Stomach (tissue), 9 donors: ENCODE results near the gene C3orf20. TPM values are rescaled to one million over a fixed set of nuclear protein-coding genes. Genes with fewer than 3 reads are reported as not detected.

Experiments
- DNase-seq, 2 donors: peaks; one replicate each; pipeline versions ENCODE4 v3.0.0 to v3.0.0-alpha.2; 2013 to 2019
- H3K27ac ChIP-seq, 5 donors: fragments of 200-600 bp in 4 of 5; sonication (generic) in 4 of 5; one replicate each; pipeline ENCODE4 v1.5.1; 2013 to 2019; ENCODE audit warnings: mild to moderate bottlenecking in 1 of 5, moderate library complexity in 1 of 5
- H3K27me3 ChIP-seq, 3 donors: fragments of 200-600 bp; sonication (generic); one replicate each; pipeline ENCODE4 v1.5.1; 2017 to 2019; ENCODE audit warnings: mixed run types in 1 of 3
- H3K36me3 ChIP-seq, 4 donors: fragments of 200-600 bp; sonication (generic); 1 replicate in 3 of 4; 2 replicates in 1 of 4; pipeline ENCODE4 v1.5.1; 2016 to 2019
- H3K4me1 ChIP-seq, 4 donors: fragments of 200-600 bp; sonication (generic); one replicate each; pipeline ENCODE4 v1.5.1; 2016 to 2019
- H3K4me3 ChIP-seq, 4 donors: fragments of 200-600 bp; sonication (generic) in 3 of 4; one replicate each; pipeline ENCODE4 v1.5.1; 2016 to 2019; ENCODE audit warnings: mild to moderate bottlenecking in 1 of 4
- H3K9me3 ChIP-seq, 4 donors: fragments of 200-600 bp; sonication (generic); one replicate each; pipeline ENCODE4 v1.5.1; 2016 to 2019
- EP300 ChIP-seq: sonication (generic); formaldehyde crosslinking; IDR thresholded peaks from one replicate; pipeline ENCODE4 v1.6.1; 2017; ENCODE audit warnings: antibody characterized with exemption
- POLR2A ChIP-seq, 4 donors: fragments of 450-650 bp; IDR thresholded peaks; one replicate each; pipeline ENCODE4 v1.6.1; 2016; ENCODE audit warnings: antibody characterized with exemption in 4 of 4, control low read depth in 2 of 4, mild to moderate bottlenecking in 1 of 4, moderate library complexity in 1 of 4
- POLR2AphosphoS5 ChIP-seq, 3 donors: sonication (generic); formaldehyde crosslinking; IDR thresholded peaks; one replicate each; pipeline ENCODE4 v1.6.1; 2016; ENCODE audit warnings: antibody characterized with exemption in 3 of 3
- WGBS, 5 donors: extraction: QIAGEN DNeasy Blood & Tissue Kit in 3 of 5; methylation state at CpG; one replicate each; pipeline versions ENCODE4 v1.1.5 to v1.1.7; 2013 to 2018; 5-methylcytosine and 5-hydroxymethylcytosine counted together
- intact Hi-C: fragments of 100-400 bp; cut with DNase I; formaldehyde crosslinking; loops from one replicate; pipeline ENCODE4 v1.15.1; 2023; ENCODE audit warnings: low total_unique reads
- polyA plus RNA-seq, 3 donors: library from polyadenylated mRNA; stranded (reverse); fragments of 200-250 nt; gene quantifications; one replicate each; pipeline ENCODE4 v1.2.3, GENCODE V29; 2013
- total RNA-seq, 5 donors: library from RNA; depleted of rRNA; stranded (reverse); fragments of >200 nt; gene quantifications; one replicate each; pipeline versions ENCODE4 v1.1.0 to v1.2.3, GENCODE V29; 2014 to 2016
- TF ChIP-seq, protein P1 (sequence below), 7 experiments: fragments of 450-650 bp in 4 of 7; fragments of 200-600 bp in 3 of 7; sonication (generic) in 3 of 7; IDR thresholded peaks; one replicate each; pipeline ENCODE4 v1.5.1; 2016 to 2019; ENCODE audit warnings: antibody characterized with exemption in 7 of 7, control low read depth in 2 of 7, mild to moderate bottlenecking in 1 of 7
- donor health status: healthy with polysubstance abuse.
- donor health status: Bipolar disorder and iron deficiency.
- donor health status: healthy.

The C3orf20 gene
- total and polyA plus RNA-seq, 8 donors, result 0.37 TPM; not detected in 7

DNA sequence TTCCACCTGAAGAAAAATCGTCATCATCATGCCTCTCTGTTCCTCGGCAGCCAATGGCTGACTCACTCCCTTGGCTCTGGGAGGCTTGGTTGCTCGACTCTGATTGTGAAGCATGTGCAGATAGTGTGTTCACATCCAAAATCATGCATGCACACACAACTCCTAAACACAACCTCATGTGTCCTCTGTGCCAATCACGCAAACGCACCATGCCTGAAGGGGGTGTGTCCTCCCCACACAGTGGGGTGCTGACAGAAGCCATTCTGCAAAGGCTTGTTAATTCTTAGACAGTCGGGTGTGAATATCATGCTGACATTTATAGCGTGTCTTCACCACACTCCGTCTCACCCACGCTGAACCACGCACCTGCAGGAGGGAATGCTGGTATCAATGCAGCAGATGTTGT, 34.8 kb upstream of the C3orf20 start:
- H3K27ac ChIP-seq, result no peak overlapping the region
- 25 to 59% (median 47%) methylated on average over 10 of the region's 10 CpGs for WGBS, 5 donors
- no peaks in the 10 kb centered on the region for H3K4me1 ChIP-seq
- DNase-seq, result no peak
- no peak overlapping the region for H3K4me3 ChIP-seq
- TF ChIP-seq POLR2AphosphoS5 (IDR thresholded peaks at IDR 0.05) (no peak), POLR2A (IDR thresholded peaks at IDR 0.05) (no peak), EP300 (no peak)
- TF ChIP-seq, protein P1, sequence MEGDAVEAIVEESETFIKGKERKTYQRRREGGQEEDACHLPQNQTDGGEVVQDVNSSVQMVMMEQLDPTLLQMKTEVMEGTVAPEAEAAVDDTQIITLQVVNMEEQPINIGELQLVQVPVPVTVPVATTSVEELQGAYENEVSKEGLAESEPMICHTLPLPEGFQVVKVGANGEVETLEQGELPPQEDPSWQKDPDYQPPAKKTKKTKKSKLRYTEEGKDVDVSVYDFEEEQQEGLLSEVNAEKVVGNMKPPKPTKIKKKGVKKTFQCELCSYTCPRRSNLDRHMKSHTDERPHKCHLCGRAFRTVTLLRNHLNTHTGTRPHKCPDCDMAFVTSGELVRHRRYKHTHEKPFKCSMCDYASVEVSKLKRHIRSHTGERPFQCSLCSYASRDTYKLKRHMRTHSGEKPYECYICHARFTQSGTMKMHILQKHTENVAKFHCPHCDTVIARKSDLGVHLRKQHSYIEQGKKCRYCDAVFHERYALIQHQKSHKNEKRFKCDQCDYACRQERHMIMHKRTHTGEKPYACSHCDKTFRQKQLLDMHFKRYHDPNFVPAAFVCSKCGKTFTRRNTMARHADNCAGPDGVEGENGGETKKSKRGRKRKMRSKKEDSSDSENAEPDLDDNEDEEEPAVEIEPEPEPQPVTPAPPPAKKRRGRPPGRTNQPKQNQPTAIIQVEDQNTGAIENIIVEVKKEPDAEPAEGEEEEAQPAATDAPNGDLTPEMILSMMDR (IDR thresholded peaks at IDR 0.05), result no peak
- H3K9me3 ChIP-seq, result no peaks in the 10 kb centered on the region
- no peaks in the 10 kb centered on the region for H3K36me3 ChIP-seq
- H3K27me3 ChIP-seq, result peaks cover 0 to 64% (median 14%) of the 10 kb centered on the region in 3 donors
- intact Hi-C loops, result no loop called here

DNA sequence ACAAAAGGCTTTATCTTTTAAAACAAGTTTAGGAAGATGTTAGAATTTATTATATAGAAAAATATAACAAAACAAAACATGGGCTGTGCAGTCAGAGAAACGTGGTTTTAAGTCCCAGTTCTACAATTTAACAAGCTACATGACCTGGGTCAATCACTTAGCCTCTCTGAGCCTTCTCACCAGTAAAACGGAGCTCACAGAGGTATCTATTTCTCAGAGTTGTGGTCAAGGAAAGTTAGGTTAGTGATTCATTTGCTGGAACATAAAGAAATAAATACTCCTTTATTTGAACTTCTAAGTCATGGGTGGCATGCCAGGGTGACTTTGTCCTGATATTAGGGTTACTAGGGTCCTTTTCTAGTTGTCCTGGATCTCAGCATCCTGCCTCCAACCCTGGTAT, 34.2 kb upstream of the C3orf20 start:
- DNase-seq, result no peak
- intact Hi-C loops, result no loop called here
- no peak overlapping the region for H3K27ac ChIP-seq
- WGBS, 5 donors, result 15 to 28% (median 17%) methylated on average over 2 of the region's 2 CpGs
- peaks cover 0 to 64% (median 14%) of the 10 kb centered on the region in 3 donors for H3K27me3 ChIP-seq
- TF ChIP-seq, protein P1 (IDR thresholded peaks at IDR 0.05), result no peak
- TF ChIP-seq EP300 (no peak), POLR2AphosphoS5 (IDR thresholded peaks at IDR 0.05) (no peak), POLR2A (IDR thresholded peaks at IDR 0.05) (no peak)
- H3K4me1 ChIP-seq, result no peaks in the 10 kb centered on the region
- no peaks in the 10 kb centered on the region for H3K36me3 ChIP-seq
- H3K9me3 ChIP-seq, result no peaks in the 10 kb centered on the region
- no peak overlapping the region for H3K4me3 ChIP-seq

DNA sequence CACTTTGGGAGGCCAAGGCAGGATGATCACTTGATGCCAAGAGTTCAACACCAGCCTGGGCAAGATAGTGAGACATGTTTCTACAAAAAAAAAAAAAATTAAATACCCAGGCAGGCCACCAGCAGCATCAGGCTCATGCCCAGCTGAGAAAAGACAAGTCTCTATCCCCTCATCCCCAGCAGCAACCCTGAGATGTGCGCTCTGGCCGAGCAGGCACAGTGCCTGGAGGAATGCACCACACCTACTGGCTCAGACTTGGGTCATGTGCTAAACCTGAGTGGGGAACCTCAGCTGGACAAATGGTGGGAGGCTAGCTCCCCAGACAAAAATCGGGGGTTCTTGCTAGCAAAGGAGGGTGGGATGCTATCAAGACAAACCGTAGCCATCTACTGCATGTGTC, 33.6 kb upstream of the C3orf20 start:
- Histone ChIP-seq H3K4me3 (no peak overlapping the region), H3K4me1 (no peaks in the 10 kb centered on the region), H3K27ac (no peak overlapping the region), H3K27me3 (peaks cover 0 to 59% (median 14%) of the 10 kb centered on the region in 3 donors), H3K9me3 (no peaks in the 10 kb centered on the region), H3K36me3 (no peaks in the 10 kb centered on the region)
- DNase-seq, result no peak
- 70 to 94% (median 84%) methylated on average over 4 of the region's 4 CpGs for WGBS, 5 donors
- TF ChIP-seq, protein P1 (IDR thresholded peaks at IDR 0.05), result no peak
- TF ChIP-seq POLR2AphosphoS5 (IDR thresholded peaks at IDR 0.05), result no peak
- TF ChIP-seq EP300, result no peak
- no peak for TF ChIP-seq POLR2A (IDR thresholded peaks at IDR 0.05)
- intact Hi-C loops, result no loop called here

DNA sequence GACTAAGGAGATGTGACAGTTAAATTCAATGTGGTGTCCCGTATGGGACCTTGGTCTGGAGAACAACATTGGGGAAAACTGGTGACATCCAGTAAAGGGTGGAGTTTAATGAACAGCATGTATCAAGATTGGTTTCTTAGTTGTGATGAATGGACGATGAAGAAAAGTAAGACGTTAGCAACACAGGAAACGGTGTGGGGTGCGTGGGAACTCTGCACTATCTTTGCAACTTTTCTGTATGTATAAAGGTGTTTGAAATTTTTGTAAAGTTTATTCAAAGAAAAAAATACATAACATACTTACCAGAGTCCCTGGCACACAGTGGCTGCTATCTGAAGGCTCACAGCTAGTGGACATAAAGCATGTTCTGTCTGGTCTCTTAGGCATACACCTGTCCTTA, 29.5 kb upstream of the C3orf20 start:
- H3K36me3 ChIP-seq, result no peaks in the 10 kb centered on the region
- 65 to 83% (median 75%) methylated on average over 5 of the region's 5 CpGs for WGBS, 5 donors
- DNase-seq, result no peak
- H3K27ac ChIP-seq, result no peak overlapping the region
- no peaks in the 10 kb centered on the region for H3K9me3 ChIP-seq
- H3K4me3 ChIP-seq, result no peak overlapping the region
- H3K27me3 ChIP-seq, result peaks cover 0 to 35% (median 9%) of the 10 kb centered on the region in 3 donors
- peaks cover 4 to 19% (median 12%) of the 10 kb centered on the region in 4 donors for H3K4me1 ChIP-seq
- intact Hi-C loops, result no loop called here
- TF ChIP-seq POLR2A (IDR thresholded peaks at IDR 0.05), result no peak
- TF ChIP-seq POLR2AphosphoS5 (IDR thresholded peaks at IDR 0.05), result no peak
- TF ChIP-seq EP300, result no peak
- TF ChIP-seq, protein P1 (IDR thresholded peaks at IDR 0.05), result no peak
